Astrocyte (in vitro differentiated cells and primary cell): ENCODE data around the gene BCL3. TPM values are rescaled to one million over a fixed set of nuclear protein-coding genes. Genes with fewer than 3 reads are reported as not detected.

Experiments used
- DNase-seq: peaks from one replicate; pipeline ENCODE4 v3.0.0-alpha.2; 2010; ENCODE audit warnings: low read depth
- FAIRE-seq: peaks from 2 replicates; lab custom pipeline; 2011; peaks lifted over from hg19 to GRCh38; lab: Jason Lieb, UNC
- H2AFZ ChIP-seq: 2 replicates; pipeline ENCODE4 v1.6.0; 2012; ENCODE audit warnings: low read depth, low read length, inconsistent platforms
- H3K27ac ChIP-seq: 2 replicates; pipeline ENCODE4 v1.5.1; 2011; ENCODE audit warnings: low read depth, low read length, inconsistent platforms
- H3K27me3 ChIP-seq: 2 replicates; pipeline ENCODE4 v1.6.0; 2011; ENCODE audit warnings: low read length, inconsistent platforms; ENCODE audit not compliant: insufficient read depth
- H3K36me3 ChIP-seq: 2 replicates; pipeline ENCODE4 v1.5.1; 2011; ENCODE audit warnings: low read length, inconsistent platforms; ENCODE audit not compliant: insufficient read depth
- H3K4me1 ChIP-seq: 2 replicates; pipeline ENCODE4 v1.5.1; 2011; ENCODE audit warnings: low read length, inconsistent platforms; ENCODE audit not compliant: insufficient read depth
- H3K4me2 ChIP-seq: 2 replicates; pipeline ENCODE4 v1.6.0; 2012; ENCODE audit warnings: low read length, inconsistent platforms
- H3K4me3 ChIP-seq: 2 replicates; pipeline ENCODE4 v1.5.1; 2011; ENCODE audit warnings: low read depth, mild to moderate bottlenecking, low read length, inconsistent platforms; ENCODE audit not compliant: insufficient read depth
- H3K79me2 ChIP-seq: 2 replicates; pipeline ENCODE4 v1.6.0; 2012; ENCODE audit warnings: mild to moderate bottlenecking, low read length, inconsistent platforms; ENCODE audit not compliant: insufficient read depth
- H3K9ac ChIP-seq: 2 replicates; pipeline ENCODE4 v1.6.0; 2012; ENCODE audit warnings: mild to moderate bottlenecking, low read length, inconsistent platforms
- H3K9me3 ChIP-seq: 2 replicates; pipeline ENCODE4 v1.5.1; 2012; ENCODE audit warnings: low read depth, mild to moderate bottlenecking, low read length, inconsistent platforms; ENCODE audit not compliant: insufficient read depth
- H4K20me1 ChIP-seq: 2 replicates; pipeline ENCODE4 v1.6.0; 2012; ENCODE audit warnings: low read length, inconsistent platforms; ENCODE audit not compliant: insufficient read depth
- H3K27ac Mint-ChIP-seq: one replicate; pipeline ENCODE4 v1.8.0; 2021; ENCODE audit warnings: mild to moderate bottlenecking, mixed read lengths; ENCODE audit not compliant: unreplicated experiment
- H3K27me3 Mint-ChIP-seq: one replicate; pipeline ENCODE4 v1.8.0; 2021; ENCODE audit warnings: low read depth, mixed read lengths; ENCODE audit not compliant: unreplicated experiment
- H3K36me3 Mint-ChIP-seq: one replicate; pipeline ENCODE4 v1.8.0; 2021; ENCODE audit warnings: low read depth, mixed read lengths; ENCODE audit not compliant: unreplicated experiment
- H3K4me1 Mint-ChIP-seq: one replicate; pipeline ENCODE4 v1.8.0; 2021; ENCODE audit warnings: low read depth, mixed read lengths; ENCODE audit not compliant: unreplicated experiment
- H3K4me3 Mint-ChIP-seq: one replicate; pipeline ENCODE4 v1.8.0; 2021; ENCODE audit warnings: mild to moderate bottlenecking, moderate library complexity, mixed read lengths; ENCODE audit not compliant: unreplicated experiment
- H3K9me3 Mint-ChIP-seq: one replicate; pipeline ENCODE4 v1.8.0; 2021; ENCODE audit warnings: mild to moderate bottlenecking, mixed read lengths; ENCODE audit not compliant: unreplicated experiment
- CTCF ChIP-seq: IDR thresholded peaks from 2 replicates; pipeline ENCODE4 v1.5.1; 2011; ENCODE audit warnings: low read depth, mild to moderate bottlenecking, inconsistent platforms, low read length, moderate library complexity; ENCODE audit not compliant: insufficient read depth
- EZH2 ChIP-seq: IDR thresholded peaks from 2 replicates; pipeline ENCODE4 v1.6.1; 2012; ENCODE audit warnings: mild to moderate bottlenecking, low read length, inconsistent platforms; ENCODE audit not compliant: insufficient read depth
- total RNA-seq: library from RNA; stranded (reverse); gene quantifications from 2 replicates; pipeline ENCODE4 v1.2.1, GENCODE V29; 2021

Gene BCL3
- total RNA-seq, 1 donor from 2014 or later: 17.3 TPM

- H3K4me3 ChIP-seq: no peak overlapping the region
- peaks cover 2% of the 10 kb centered on the region for H3K9me3 Mint-ChIP-seq
- H3K4me1 Mint-ChIP-seq: no peaks in the 10 kb centered on the region
- no peak overlapping the region for H3K9ac ChIP-seq
- H3K27me3 ChIP-seq: no peaks in the 10 kb centered on the region
- H4K20me1 ChIP-seq: no peaks in the 10 kb centered on the region
- FAIRE-seq (no peak), DNase-seq (no peak)
- peaks cover 5% of the 10 kb centered on the region for H3K27me3 Mint-ChIP-seq
- H3K4me1 ChIP-seq: no peaks in the 10 kb centered on the region
- no peaks in the 10 kb centered on the region for H3K36me3 ChIP-seq
- no peaks in the 10 kb centered on the region for H3K36me3 Mint-ChIP-seq
- no peak overlapping the region for H2AFZ ChIP-seq
- no peak overlapping the region for H3K4me3 Mint-ChIP-seq
- TF ChIP-seq EZH2 (no peak), CTCF (no peak)
- H3K27ac ChIP-seq: no peak overlapping the region
- no peak overlapping the region for H3K27ac Mint-ChIP-seq
- H3K4me2 ChIP-seq: no peak overlapping the region
- no peaks in the 10 kb centered on the region for H3K9me3 ChIP-seq
- no peaks in the 10 kb centered on the region for H3K79me2 ChIP-seq
Observed at GRCh38 chr19:44785993-44786392, 37.5 kb downstream of the BCL3 start.

GRCh38 chr19:44788971-44789370 is 40.5 kb downstream of the BCL3 start:
- Mint-ChIP-seq H3K9me3 (peaks cover 2% of the 10 kb centered on the region), H3K4me3 (no peak overlapping the region), H3K36me3 (no peaks in the 10 kb centered on the region), H3K27ac (no peak overlapping the region), H3K27me3 (peaks cover 11% of the 10 kb centered on the region), H3K4me1 (no peaks in the 10 kb centered on the region)
- Histone ChIP-seq H4K20me1 (no peaks in the 10 kb centered on the region), H3K4me3 (no peak overlapping the region), H3K4me2 (no peak overlapping the region), H3K9me3 (no peaks in the 10 kb centered on the region), H3K27me3 (no peaks in the 10 kb centered on the region), H3K27ac (no peak overlapping the region), H3K36me3 (no peaks in the 10 kb centered on the region), H3K9ac (no peak overlapping the region), H3K79me2 (no peaks in the 10 kb centered on the region), H2AFZ (no peak overlapping the region), H3K4me1 (no peaks in the 10 kb centered on the region)
- DNase-seq (no peak), FAIRE-seq (no peak)
- no peak for TF ChIP-seq EZH2
- TF ChIP-seq CTCF: no peak

GRCh38 chr19:44789943-44790483 is 41.5 kb downstream of the BCL3 start:
- Mint-ChIP-seq H3K36me3 (no peaks in the 10 kb centered on the region), H3K9me3 (no peaks in the 10 kb centered on the region), H3K27ac (no peak overlapping the region), H3K27me3 (peaks cover 8% of the 10 kb centered on the region), H3K4me3 (no peak overlapping the region), H3K4me1 (no peaks in the 10 kb centered on the region)
- TF ChIP-seq EZH2 (no peak), CTCF (no peak)
- H2AFZ ChIP-seq: no peak overlapping the region
- H3K9ac ChIP-seq: no peak overlapping the region
- DNase-seq: no peak
- no peak for FAIRE-seq
- no peaks in the 10 kb centered on the region for H3K4me1 ChIP-seq
- H4K20me1 ChIP-seq: no peaks in the 10 kb centered on the region
- no peak overlapping the region for H3K27ac ChIP-seq
- H3K79me2 ChIP-seq: no peaks in the 10 kb centered on the region
- no peak overlapping the region for H3K4me3 ChIP-seq
- H3K9me3 ChIP-seq: no peaks in the 10 kb centered on the region
- H3K27me3 ChIP-seq: no peaks in the 10 kb centered on the region
- no peak overlapping the region for H3K4me2 ChIP-seq
- no peaks in the 10 kb centered on the region for H3K36me3 ChIP-seq
